H1 (cell line): ENCODE measurements around the gene PHOX2A. TPM values are rescaled to one million over a fixed set of nuclear protein-coding genes. Genes with fewer than 3 reads are reported as not detected.

Experiments used
- CTCF ChIA-PET: fragments of 300-600 bp; sonication (Branson Sonifier 250); formaldehyde crosslinking; loops from one replicate; lab custom pipeline; 2021; ENCODE audit not compliant: partially characterized antibody; lab: Charles Lee
- POLR2A ChIA-PET: fragments of 300-600 bp; sonication (Branson Sonifier 250); formaldehyde crosslinking; loops from one replicate; lab custom pipeline; 2021; ENCODE audit warnings: inconsistent platforms; ENCODE audit not compliant: partially characterized antibody; lab: Charles Lee
- DNase-seq, 2 experiments: peaks; one replicate each; pipeline versions ENCODE4 v3.0.0 to v3.0.0-alpha.2; 2010 to 2022; ENCODE audit warnings: low spot score in 2 of 2, low read depth in 1 of 2, mixed read lengths in 1 of 2
- FAIRE-seq: peaks from 2 replicates; lab custom pipeline; 2011; peaks lifted over from hg19 to GRCh38; lab: Jason Lieb, UNC
- H2AFZ ChIP-seq: 2 replicates; pipeline ENCODE4 v1.8.1; 2012; ENCODE audit warnings: low read length, inconsistent platforms
- H2AK5ac ChIP-seq: 2 replicates; pipeline ENCODE4 v1.6.1; 2013; ENCODE audit warnings: low read depth, low read length
- H2BK120ac ChIP-seq: replicated peaks from 2 replicates; pipeline ENCODE3; 2013; ENCODE audit warnings: low read depth, low read length, inconsistent platforms
- H2BK12ac ChIP-seq: 2 replicates; pipeline ENCODE4 v1.6.1; 2013; ENCODE audit warnings: low read depth, low read length
- H2BK15ac ChIP-seq: 2 replicates; pipeline ENCODE4 v1.6.1; 2013; ENCODE audit warnings: low read length
- H2BK20ac ChIP-seq: 2 replicates; pipeline ENCODE4 v1.6.1; 2013; ENCODE audit warnings: low read length
- H2BK5ac ChIP-seq: 2 replicates; pipeline ENCODE4 v1.6.1; 2013; ENCODE audit warnings: low read depth, low read length
- H3K14ac ChIP-seq: 2 replicates; pipeline ENCODE4 v1.6.1; 2013; ENCODE audit warnings: inconsistent platforms; ENCODE audit not compliant: insufficient read length
- H3K18ac ChIP-seq: 2 replicates; pipeline ENCODE4 v1.6.1; 2013; ENCODE audit warnings: low read length; ENCODE audit errors: extremely low read depth
- H3K23ac ChIP-seq: 2 replicates; pipeline ENCODE4 v1.6.1; 2013; ENCODE audit warnings: inconsistent platforms; ENCODE audit not compliant: insufficient read length
- H3K23me2 ChIP-seq: 2 replicates; pipeline ENCODE4 v1.6.1; 2013; ENCODE audit warnings: low read depth, low read length
- H3K27ac ChIP-seq: 2 replicates; pipeline ENCODE4 v1.6.1; 2011; ENCODE audit warnings: low read depth, low read length, inconsistent platforms
- H3K27me3 ChIP-seq, 4 experiments: replicated peaks in 1 of 4; 1 replicate in 1 of 4; 2 replicates in 3 of 4; pipeline versions ENCODE4 v1.6.1 to v1.8.1; 2011 to 2013; ENCODE audit warnings: low read length in 3 of 4, mild to moderate bottlenecking in 3 of 4, inconsistent platforms in 2 of 4, mixed read lengths in 2 of 4, moderate library complexity in 1 of 4; ENCODE audit not compliant: control insufficient read depth in 3 of 4, insufficient read depth in 3 of 4; ENCODE audit errors: extremely low read depth in 1 of 4
- H3K36me3 ChIP-seq, 4 experiments: 2 replicates each; pipeline versions ENCODE4 v1.6.1 to v1.8.1; 2011 to 2013; ENCODE audit warnings: mild to moderate bottlenecking in 4 of 4, low read length in 3 of 4, moderate library complexity in 2 of 4, control low read depth in 1 of 4, inconsistent platforms in 1 of 4; ENCODE audit not compliant: insufficient read depth in 4 of 4, control insufficient read depth in 2 of 4
- H3K4ac ChIP-seq: replicated peaks from 2 replicates; pipeline ENCODE3; 2013; ENCODE audit warnings: low read length, low read depth, mixed read lengths, inconsistent platforms; ENCODE audit not compliant: insufficient read length
- H3K4me1 ChIP-seq, 4 experiments: replicated peaks in 1 of 4; 1 replicate in 1 of 4; 2 replicates in 3 of 4; pipeline versions ENCODE4 v1.6.1 to v1.8.1; 2011 to 2013; ENCODE audit warnings: low read length in 3 of 4, inconsistent platforms in 2 of 4, mixed read lengths in 1 of 4; ENCODE audit not compliant: insufficient read depth in 4 of 4, control insufficient read depth in 3 of 4
- H3K4me2 ChIP-seq, 2 experiments: 2 replicates each; pipeline versions ENCODE4 v1.6.1 to v1.8.1; 2011 to 2013; ENCODE audit warnings: low read depth in 2 of 2, low read length in 2 of 2, control low read depth in 1 of 2, inconsistent platforms in 1 of 2, mild to moderate bottlenecking in 1 of 2; ENCODE audit not compliant: insufficient read depth in 1 of 2
- H3K4me3 ChIP-seq, 4 experiments: fragments of 200-600, 300-600 bp in 1 of 4; sonication (generic), shearing (Covaris generic), sonication (Bioruptor Twin) in 1 of 4; 2 replicates each; pipeline versions ENCODE4 v1.5.1 to v1.8.1; 2011 to 2016; ENCODE audit warnings: low read length in 4 of 4, low read depth in 3 of 4, control low read depth in 2 of 4, inconsistent platforms in 2 of 4, mild to moderate bottlenecking in 2 of 4, mixed read lengths in 1 of 4, moderate library complexity in 1 of 4; ENCODE audit not compliant: insufficient read depth in 2 of 4; ENCODE audit errors: extremely low read depth in 1 of 4
- H3K56ac ChIP-seq: replicated peaks from 2 replicates; pipeline ENCODE3; 2013; ENCODE audit warnings: low read depth, mild to moderate bottlenecking, mixed read lengths, low read length, inconsistent platforms; ENCODE audit not compliant: insufficient read length
- H3K79me1 ChIP-seq: 2 replicates; pipeline ENCODE4 v1.6.1; 2013; ENCODE audit warnings: low read depth, low read length, control low read depth
- H3K79me2 ChIP-seq, 2 experiments: 2 replicates each; pipeline versions ENCODE4 v1.6.1 to v1.8.1; 2012 to 2013; ENCODE audit warnings: low read length in 2 of 2, mild to moderate bottlenecking in 2 of 2, inconsistent platforms in 1 of 2; ENCODE audit not compliant: insufficient read depth in 2 of 2, control insufficient read depth in 1 of 2
- H3K9ac ChIP-seq, 4 experiments: replicated peaks in 1 of 4; 1 replicate in 1 of 4; 2 replicates in 3 of 4; pipeline versions ENCODE4 v1.6.1 to v1.8.1; 2011 to 2013; ENCODE audit warnings: low read depth in 3 of 4, low read length in 3 of 4, control low read depth in 2 of 4, mild to moderate bottlenecking in 2 of 4, moderate library complexity in 2 of 4, inconsistent platforms in 1 of 4; ENCODE audit errors: extremely low read depth in 1 of 4
- H3K9me3 ChIP-seq, 2 experiments: 2 replicates each; pipeline versions ENCODE4 v1.6.1 to v1.8.1; 2012 to 2013; ENCODE audit warnings: mild to moderate bottlenecking in 2 of 2, moderate library complexity in 2 of 2, control low read depth in 1 of 2, inconsistent platforms in 1 of 2, low read depth in 1 of 2, low read length in 1 of 2, mixed read lengths in 1 of 2; ENCODE audit not compliant: insufficient read depth in 2 of 2
- H4K20me1 ChIP-seq, 2 experiments: replicated peaks in 1 of 2; 2 replicates each; pipeline versions ENCODE3 to v1.8.1; 2011 to 2013; ENCODE audit warnings: inconsistent platforms in 2 of 2, low read length in 2 of 2, mild to moderate bottlenecking in 1 of 2; ENCODE audit not compliant: insufficient read depth in 2 of 2, control insufficient read depth in 1 of 2
- H4K5ac ChIP-seq: 2 replicates; pipeline ENCODE4 v1.6.1; 2013; ENCODE audit warnings: low read length, low read depth, mixed read lengths, inconsistent platforms; ENCODE audit not compliant: insufficient read length
- H4K8ac ChIP-seq: 2 replicates; pipeline ENCODE4 v1.8.0; 2013; ENCODE audit warnings: mild to moderate bottlenecking, moderate library complexity, low read length, inconsistent platforms; ENCODE audit not compliant: insufficient read depth; ENCODE audit errors: extremely low read depth
- H4K91ac ChIP-seq: replicated peaks from 2 replicates; pipeline ENCODE3; 2013; ENCODE audit warnings: low read length, mixed read lengths, inconsistent platforms; ENCODE audit not compliant: insufficient read length
- TBP ChIP-seq: IDR thresholded peaks from 2 replicates; pipeline ENCODE4 v1.6.1; 2011; ENCODE audit warnings: low read depth, low read length, improper control_type of control experiment
- ZNF274 ChIP-seq: IDR thresholded peaks from 2 replicates; pipeline ENCODE4 v1.7.0; 2012; ENCODE audit warnings: low read length, borderline replicate concordance; ENCODE audit errors: extremely low read depth
- polyA plus RNA-seq, 7 experiments: library from polyadenylated mRNA; depleted of rRNA in 3 of 7; stranded (reverse) in 5 of 7; unstranded in 2 of 7; fragments of >200 nt in 5 of 7; fragments of 200-250 nt in 2 of 7; gene quantifications; 1 replicate in 5 of 7; 2 replicates in 1 of 7; 4 replicates in 1 of 7; pipeline versions ENCODE4 v1.2.1 to v1.2.3, GENCODE V29; 2011 to 2013; ENCODE audit warnings: missing spikeins in 2 of 7, mixed read lengths in 2 of 7
- total RNA-seq: library from RNA; stranded (reverse); fragmentation: NEBNext Ultra II Directional; extraction: Animal tissue kit (Norgen Biotek cat#: 25700); gene quantifications from 2 replicates; pipeline ENCODE4 v1.2.1, GENCODE V29; 2021

Gene PHOX2A
- total and polyA plus RNA-seq, 2 of the 8 experiments (the other 6 are each of a cell fraction or from before 2014, with no cell fraction given), result 0.67 TPM; not detected in 1

DNA sequence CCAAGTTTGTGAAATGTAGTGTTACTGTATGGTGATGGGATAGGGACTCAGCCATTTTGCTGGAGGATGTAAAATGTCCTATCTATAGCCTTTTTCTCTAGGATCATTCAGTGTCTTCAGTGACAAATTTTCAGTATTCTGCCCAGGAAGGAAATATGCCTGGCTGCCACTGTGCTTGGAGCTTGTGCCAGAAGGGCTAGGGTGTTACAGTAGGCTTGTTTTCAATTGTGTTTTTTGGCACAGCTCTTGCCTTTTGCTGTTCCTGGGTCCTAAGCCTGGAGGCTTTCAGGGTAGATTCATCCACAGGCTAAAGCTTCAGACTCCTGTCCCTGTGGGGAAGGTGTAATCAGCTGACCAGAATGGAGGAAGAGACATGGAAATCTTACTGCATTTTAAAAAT, 22.0 kb upstream of the PHOX2A start:
- no peak overlapping the region for H3K23ac ChIP-seq
- TF ChIP-seq ZNF274 (no peak), TBP (no peak)
- TF ChIP-seq, all 59 proteins: peak for 0
- Histone ChIP-seq H2BK120ac (no peak overlapping the region), H2BK15ac (no peak overlapping the region), H3K14ac (no peak overlapping the region), H3K36me3 (no peaks in the 10 kb centered on the region), H3K4me2 (no peak overlapping the region), H3K79me2 (no peaks in the 10 kb centered on the region), H4K5ac (no peak overlapping the region), H3K9ac (no peak overlapping the region), H2AK5ac (no peak overlapping the region), H3K18ac (no peak overlapping the region), H4K20me1 (no peaks in the 10 kb centered on the region), H4K91ac (no peak overlapping the region), H2BK5ac (no peak overlapping the region), H3K9me3 (no peaks in the 10 kb centered on the region), H3K79me1 (no peaks in the 10 kb centered on the region), H2AFZ (peak overlapping the region; percentile 15; the same call in 1 of the 2 replicates), H3K27ac (no peak overlapping the region), H3K27me3 (no peaks in the 10 kb centered on the region; a peak in 1 of 7 replicates), H3K4me1 (no peaks in the 10 kb centered on the region), H2BK20ac (no peak overlapping the region), H3K23me2 (no peaks in the 10 kb centered on the region), H3K4me3 (no peak overlapping the region), H4K8ac (no peak overlapping the region), H2BK12ac (no peak overlapping the region), H3K56ac (no peak overlapping the region), H3K4ac (no peak overlapping the region)
- POLR2A ChIA-PET, result interaction anchor here (1.1 kb wide), 1 partner anchor 153 kb away, joined by 4 read pairs; no protein-coding TSS in a partner anchor
- FAIRE-seq (no peak), DNase-seq (no peak)
- CTCF ChIA-PET, result interaction anchor here (0.5 to 1.8 kb wide), 4 partner anchors 26 to 154 kb away, joined by 3 to 5 read pairs (median 4); no protein-coding TSS in a partner anchor
